GM19324 (cell line): ENCODE measurements around the gene ITM2C.

ENCODE experiments used
- ATAC-seq: cut with Tn5 transposase; IDR thresholded peaks from one replicate; pipeline ENCODE4 v1.9.1; 2021; ENCODE audit warnings: mild to moderate bottlenecking, moderate library complexity; ENCODE audit not compliant: unreplicated experiment, low FRiP score

Gene ITM2C

DNA sequence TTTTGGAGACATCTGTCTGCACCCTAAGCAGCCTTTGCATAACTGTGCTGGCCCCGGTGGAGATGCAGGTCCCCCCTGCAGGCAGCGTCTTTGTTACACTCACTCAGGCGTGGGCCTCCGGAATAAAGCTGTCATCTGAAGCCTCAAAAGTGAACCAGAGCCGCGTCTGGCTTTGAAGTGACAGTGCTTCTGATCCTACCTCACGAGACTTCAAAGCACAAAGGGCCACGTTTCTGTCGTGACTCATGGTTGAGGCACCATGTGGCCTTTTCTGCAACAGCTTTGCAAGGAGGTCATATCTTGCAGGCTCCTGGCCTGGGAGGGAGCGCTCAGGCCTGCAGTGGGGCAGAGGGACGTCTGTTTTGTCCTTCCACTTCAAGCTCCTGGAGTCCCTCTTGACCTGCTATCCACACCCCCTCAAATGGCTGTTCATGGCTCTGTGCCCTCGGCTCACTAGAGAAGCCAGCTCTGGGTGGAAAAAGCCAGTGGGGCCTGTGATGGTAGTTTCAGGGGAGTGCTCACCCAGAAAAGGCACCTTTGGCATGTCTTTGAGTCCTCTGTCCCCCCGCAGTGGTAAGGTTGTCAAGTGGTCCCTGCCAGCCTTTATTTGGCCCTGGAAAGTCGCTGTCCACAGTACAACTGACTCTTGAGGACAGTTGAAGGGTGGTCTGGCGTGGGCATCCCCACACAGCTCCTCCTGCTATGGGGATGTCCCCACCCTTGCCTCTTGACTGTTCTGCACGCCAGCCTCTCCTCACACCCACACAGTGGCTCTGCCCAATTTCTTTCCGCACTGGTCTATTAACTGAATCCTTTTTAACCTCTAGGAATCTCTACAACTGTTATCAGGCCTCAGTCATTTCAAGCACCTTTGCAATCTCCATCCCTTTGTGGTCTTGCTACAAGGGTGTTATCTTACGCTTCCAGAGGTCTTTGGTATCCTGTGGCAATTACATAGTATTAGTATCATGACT is 41.0 kb downstream of the ITM2C start:
- no peak for ATAC-seq

DNA sequence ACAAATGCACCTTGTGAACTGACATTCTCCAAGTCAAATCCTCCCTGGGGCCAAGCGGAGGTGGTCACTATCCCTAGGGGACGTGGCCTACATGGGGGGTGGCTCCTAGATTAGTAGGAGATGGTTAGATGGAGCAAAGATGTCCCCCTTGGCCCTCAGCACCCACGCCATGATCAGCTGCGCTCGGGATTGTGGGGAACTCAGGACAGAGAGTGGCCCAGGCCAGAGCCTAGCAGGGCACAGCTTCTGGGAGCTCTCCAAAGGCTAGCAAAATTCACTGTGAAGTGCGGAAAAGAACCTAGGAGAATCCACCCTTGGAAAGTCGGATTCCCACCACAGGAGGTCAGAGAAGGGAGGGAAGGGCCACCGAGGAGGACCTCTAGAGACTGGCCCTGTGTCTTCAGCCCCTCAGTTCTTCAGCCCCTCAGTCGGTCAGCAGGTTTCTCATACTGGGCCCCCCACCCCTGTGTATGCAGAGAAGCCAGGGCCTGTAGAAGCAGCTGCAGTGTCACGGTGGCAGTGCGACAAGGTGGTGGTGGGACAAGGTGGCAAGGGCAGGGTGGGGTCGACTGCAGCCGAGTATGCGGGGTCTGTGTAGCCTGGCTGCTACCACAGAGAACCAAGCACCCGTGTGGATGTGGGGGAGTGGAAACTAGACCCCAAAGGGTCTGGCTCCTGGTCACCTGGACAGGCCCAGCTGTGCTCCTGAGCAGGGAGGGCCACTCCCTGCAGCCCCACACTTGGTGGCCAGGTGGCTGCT is 41.9 kb downstream of the ITM2C start:
- no peak for ATAC-seq

DNA sequence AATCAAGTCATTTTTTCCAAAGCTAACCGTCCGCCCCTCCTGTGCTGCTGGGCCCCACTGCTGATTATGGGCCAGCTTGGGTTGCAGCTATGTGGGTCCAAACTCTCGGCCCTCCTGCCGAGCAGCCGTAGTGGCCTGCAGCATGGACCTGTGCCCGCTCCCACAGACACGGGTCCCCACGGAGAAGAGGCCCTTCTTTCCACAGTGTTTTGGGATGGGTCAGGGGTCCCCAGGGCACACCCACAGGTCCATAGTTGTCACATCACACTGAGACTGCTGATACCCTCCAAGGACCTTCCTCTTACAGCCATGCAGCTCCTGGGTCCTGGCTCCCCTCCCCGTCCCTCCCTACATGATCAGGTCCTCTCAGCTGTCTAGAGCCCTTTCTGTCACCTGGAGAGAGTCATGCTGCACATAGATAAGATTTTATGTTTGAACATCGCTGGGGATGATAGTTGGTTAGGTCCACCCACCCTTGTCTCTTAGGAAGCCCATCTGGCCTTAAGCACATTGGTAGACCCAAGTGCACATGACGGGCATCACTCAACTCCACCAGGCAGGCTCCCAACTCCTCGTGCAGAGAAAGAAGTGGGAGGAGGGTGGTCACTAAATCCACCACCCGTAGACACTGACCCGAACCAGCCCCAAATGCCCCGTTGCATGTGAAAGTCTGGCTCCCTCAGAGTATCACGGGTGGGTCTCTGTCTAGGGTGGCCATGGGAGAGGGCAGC is 42.8 kb downstream of the ITM2C start:
- no peak for ATAC-seq

DNA sequence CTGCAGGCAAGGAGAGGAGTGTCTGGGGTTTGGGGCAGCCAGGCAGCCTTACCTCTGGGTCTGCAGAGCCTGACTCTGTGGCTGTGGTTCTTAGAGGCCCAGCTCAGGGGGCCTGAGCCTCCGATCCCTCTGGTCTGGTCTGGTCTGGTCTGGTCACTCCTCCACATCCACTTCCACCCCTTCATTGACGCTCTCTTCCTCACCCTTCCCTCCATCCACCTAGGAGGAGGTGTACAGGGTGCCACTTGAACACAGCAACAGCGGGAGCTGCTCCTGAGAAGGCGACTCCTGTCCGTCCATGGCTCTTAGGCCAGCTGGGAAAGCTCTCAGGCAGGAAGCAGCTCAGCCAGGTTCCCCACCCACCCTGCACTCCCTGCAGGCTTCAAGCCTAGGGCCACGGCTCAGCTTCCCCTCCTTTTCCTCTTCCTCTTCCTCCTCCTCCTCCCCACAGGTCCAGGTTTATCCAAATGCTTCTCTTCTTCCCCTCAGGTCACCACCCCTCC is 43.4 kb downstream of the ITM2C start:
- no peak for ATAC-seq

DNA sequence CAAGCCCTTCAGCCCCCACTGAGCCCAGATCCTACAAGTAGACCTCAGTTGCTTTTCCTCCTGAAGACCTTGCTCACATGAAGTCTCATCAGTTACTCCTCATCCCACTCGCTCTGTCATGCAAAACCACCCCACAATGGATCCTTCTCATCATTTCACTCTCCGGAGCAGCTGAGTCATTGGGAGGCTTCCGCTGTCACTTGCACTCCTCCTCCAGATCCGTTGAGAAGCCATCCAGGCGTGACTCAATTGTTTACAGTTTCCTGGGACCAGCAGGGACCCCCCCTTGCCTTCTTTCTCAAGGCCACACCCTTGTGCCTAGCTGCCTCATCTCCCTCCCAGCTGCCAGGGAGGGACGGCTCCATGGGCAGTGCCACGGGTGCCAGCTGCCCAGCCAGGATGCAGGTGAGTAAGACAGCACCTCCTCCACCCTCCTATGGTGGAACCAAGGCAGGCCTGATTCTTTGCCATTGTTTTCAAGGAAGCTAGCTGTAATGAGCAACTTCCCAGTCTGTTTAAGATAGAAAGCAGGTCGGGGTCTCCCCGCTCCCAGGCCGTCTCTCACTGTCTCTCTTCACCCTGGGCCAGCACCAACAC is 44.0 kb downstream of the ITM2C start:
- no peak for ATAC-seq

DNA sequence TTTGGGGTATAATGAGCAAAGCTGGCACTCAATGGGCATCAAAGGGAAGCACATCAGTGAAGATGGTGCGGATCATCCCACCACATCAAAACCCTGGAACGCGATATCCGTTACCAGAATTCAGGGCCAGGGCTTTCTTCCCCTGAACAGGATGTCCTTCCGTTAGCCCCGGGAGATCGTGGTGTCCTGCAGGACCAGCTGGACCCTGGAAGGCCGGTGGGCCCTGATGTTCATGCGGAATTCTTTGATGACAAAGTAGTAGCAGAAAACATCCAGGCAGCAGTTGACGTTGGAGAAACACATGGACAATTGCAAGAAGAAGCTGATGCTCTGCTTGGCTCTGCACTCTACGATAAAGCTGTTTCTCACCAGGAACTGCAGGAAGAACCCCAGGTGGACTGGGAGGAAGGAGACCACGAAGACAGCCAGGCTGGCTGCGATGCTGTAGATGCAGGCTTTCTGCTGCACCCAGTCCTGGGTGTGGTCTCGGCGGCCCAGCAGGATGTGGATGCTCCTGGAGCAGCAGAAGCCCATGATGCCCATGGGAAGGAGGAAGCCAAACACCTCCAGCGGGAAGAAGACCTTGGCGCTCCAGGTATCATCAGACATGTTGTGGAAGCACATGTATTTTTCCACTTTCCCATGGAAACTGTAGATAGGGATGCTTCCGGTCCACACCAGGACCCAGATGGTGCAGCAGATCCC is 45.3 kb downstream of the ITM2C start:
- no peak for ATAC-seq

DNA sequence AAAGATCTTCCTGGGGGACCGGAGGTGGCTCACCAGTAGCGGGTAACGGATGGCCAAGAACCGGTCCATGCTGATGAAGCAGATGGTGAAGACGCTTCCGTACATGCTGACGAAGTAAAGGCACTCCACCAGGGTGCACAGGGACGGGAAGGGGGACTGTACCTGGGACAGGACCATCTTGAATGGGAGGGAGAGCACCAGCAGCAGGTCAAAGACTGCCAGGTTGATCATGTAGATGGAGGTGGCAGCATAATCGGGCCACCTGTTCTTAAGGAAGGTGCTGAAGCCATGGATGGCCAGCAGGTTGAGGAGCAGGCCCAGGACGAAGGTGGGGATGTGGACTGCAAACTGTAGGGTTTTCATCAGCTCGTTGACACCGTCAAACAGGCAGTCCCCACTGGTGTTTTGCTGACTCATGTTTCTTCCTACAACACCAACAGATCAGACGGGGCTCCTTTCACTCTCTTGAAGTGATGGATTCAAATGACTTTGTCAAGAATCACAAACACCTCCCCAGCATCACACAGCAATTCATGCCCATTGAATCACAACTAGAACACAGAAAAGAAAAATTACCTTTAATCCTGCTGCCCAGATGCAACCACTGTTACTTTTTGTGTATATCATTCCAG is 45.9 kb downstream of the ITM2C start:
- no peak for ATAC-seq

DNA sequence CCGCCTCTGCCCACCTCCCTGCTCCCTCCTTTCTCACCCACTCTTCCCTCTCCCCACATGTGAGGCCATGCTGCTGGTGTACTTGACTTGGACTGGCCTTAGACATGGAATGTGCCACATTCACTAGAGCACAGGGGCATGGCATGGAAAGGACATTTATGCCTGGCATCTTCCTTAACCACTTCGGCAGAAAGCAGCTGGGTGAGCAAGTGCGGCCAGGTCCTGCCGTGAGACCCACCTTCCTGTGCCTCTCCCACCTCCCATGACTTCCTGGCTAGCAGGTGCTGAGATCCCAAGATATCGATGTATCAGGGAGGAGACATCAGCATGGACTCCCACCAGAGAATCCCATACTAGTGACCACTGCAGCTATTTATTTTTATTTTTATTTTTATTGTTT is 47.3 kb downstream of the ITM2C start:
- ATAC-seq, result no peak

DNA sequence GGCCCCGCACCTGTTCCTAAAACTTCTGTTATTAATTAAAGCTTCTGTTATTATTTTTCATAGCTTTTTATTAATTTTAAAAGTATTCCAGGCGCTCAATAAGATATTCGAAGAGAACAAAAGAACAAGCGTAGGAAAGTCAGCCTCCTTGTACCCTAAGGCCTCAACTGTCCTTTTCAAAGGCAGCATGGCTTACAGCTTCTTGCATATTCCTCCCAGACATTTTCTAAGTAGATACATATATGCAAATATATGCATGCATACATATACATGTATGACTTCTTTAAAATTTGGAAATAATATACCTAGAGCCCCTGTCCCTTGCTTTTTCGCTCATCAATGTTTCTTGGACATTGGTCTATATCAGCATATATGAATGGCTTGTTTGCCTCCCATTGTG is 48.0 kb downstream of the ITM2C start:
- ATAC-seq, result no peak

DNA sequence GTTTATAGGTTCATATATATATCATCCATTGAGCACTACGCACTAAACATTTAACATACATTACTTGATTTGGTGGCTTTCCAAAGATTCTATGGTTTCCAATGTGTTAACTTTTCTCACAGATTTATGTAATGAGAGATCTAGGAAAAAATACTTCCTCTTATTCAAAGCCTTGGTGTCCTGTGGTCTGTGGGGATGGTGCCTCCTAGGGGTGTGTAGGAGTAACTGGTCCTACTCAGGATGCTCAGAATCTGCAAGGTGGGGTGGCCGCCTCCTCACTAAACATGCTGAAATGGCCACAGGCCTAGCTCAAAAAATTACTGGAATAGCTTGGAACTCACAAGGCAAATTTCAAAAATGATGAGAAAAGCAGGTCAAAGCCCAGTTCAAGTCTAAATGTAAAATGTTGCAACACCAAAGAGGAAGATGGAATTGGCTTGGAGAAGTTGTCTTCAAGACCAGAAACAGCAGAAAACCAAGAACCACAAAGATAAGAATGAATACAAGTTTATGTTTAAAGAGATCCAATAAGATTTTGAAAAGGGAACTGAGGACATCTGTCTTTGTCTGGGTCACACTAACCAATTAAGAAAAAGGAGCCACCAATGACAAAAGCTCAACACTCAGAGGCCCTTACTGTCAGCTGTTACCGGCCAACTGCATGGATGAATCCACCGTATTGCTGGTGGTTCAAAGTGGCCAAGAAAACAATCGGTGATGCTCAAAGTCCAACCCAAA is 48.8 kb downstream of the ITM2C start:
- no peak for ATAC-seq

DNA sequence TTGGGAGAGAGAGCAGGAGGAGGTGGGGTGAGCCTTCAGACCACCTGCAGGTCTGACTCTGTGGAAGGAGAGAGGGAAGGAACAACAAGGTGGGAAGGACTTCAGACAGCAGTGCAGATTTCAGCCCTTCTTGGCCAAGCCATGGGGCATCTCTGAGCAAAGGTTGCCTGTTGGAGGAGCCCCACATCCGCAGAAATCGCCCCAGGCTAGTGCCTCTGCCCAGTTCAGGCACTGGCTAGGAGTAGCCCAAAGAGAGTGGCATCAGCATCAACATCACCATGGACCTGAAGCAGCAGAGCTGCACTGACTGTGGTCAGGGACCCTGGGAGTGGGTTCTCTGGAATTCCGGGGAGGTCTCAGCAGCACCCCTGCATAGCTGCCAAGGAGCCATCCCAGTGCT is 50.1 kb downstream of the ITM2C start:
- no peak for ATAC-seq

DNA sequence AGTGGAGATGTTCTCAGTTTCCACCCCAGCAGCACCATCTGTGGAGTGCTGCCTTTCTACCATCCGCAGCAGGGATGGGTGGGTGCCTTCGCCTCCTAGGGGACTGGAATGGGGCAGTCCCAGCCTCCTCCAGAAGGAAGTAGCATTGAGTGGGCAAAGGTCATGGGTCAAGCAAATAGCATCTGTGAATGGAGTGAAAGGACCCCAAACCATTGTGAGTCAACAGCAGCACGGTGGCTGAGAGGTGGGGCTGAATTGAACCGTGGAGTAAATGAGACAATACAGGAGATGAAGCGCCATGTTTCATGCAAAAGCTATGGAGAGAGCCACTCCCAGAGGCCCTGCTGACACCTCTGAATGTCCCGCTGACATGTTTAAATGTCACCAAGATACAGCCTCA is 50.6 kb downstream of the ITM2C start:
- no peak for ATAC-seq

DNA sequence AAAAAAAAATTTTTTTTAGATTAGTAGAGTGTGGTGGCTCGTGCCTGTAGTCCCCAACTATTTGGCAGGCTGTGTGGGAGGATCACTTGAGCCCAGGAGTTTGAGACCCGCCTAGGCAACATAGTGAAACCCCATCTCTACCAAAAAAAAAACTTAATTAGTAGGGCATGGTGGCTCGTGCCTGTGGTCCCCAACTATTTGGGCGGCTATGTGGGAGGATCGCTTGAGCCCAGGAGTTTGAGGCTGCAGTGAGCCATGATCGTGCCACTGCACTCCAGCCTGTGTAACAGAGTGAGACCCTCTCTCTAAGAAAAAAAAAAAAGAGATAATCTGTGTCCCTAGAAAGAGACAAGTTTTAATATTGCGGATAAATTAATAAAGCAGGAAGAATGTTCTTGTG is 51.5 kb downstream of the ITM2C start:
- ATAC-seq, result no peak

DNA sequence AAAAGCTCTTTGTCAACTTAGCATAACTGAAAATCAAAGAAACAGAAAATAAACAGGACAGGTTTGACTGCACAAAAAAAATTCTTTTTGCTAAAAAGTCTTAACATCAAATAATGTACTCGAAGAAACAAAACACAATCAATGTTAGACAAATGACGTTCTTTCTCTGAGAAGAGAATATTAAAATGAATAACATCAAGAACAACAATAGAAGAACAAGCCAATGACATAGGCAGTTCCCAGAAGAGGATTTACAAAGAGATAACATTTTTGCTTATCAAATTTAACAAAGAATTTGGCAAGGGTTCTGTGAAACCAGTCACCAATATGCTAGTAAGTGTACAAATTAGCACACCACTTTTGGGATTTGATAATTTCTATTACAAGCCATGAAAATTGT is 54.5 kb downstream of the ITM2C start:
- no peak for ATAC-seq

DNA sequence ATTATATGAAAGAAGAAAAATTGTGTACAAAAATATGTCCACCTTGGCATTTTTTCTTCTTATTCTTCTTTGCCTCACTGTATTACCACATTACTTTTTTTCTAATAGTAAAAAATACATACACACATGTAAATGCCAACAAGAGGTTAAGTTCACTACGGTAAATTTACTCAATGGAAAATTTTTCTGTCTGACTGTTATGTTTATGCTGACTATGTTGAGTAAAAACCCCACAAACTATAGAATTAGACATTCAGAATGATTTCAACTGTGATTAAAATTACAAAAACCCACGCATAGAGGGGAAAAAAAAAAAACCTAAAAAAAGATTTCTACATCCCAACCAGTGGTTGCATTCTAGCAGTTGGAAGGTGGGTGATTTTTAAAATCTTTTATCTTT is 54.9 kb downstream of the ITM2C start:
- ATAC-seq, result no peak

DNA sequence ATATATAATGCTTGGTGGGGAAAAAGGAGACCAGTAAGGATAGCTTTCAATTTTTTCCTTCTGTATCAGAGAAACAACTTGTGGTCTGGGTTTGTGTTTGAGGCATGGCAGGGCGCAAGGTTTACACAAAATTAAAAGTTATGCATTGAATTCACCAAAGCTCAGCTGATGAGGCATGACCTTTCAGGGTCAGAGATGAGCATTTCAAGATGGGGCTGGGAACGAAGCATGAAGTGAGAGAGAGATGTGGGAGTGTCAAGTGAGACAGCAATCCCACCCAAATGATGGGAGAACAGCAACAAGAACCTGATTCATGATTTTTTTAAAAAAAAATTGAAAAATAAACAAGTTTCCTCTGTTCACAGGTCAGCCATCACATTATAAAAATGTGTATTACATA is 55.4 kb downstream of the ITM2C start:
- no peak for ATAC-seq

DNA sequence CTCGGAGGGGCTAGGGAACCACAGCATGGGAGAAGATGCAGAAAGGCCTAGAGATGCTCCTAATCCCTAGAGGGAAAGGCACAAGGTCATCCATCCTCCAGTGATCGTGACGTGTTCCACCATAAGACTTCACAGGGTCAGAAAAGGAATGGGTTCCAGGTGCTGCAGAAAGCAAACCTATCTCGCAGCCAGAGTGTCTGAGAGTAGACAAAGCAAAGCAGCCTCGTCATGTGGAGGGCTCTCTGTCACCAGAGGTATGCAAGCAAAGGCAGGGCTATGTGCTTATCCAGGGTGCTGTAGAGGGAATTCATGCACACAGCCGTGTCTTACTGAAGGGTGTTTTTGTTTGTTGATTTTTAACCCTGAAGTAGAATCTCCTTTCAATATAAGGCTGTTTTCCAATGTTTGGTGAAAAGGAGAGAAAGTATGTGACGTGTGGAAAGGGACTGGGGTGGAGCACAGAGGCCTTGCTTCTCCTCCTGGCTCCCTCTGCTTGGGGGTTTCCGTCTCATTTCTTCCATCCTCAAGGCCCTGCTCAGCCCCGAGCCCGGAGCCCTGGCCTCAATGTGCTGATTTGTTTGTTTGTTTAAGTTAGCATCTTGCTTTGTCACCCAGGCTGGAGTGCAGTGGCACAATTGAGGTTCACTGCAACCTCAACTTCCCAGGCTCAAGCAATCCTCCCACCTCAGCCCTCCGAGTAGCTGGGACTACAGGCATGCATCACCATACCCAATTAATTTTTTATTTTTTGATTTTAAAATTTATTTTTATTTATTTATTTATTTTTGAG is 57.3 kb downstream of the ITM2C start:
- ATAC-seq, result no peak
